ENCODE measurements around the gene BCKDHA.
A peak's percentile ranks its signal among the peaks of the same experiment; 100 is the strongest.
"Not testable (repeated sequence)": the region's sequence is repeated elsewhere in the genome, so short reads cannot be mapped to it uniquely, and the experiment has no call there.

BCKDHA gene

GRCh38 chr19:41456342-41456918 lies 58.8 kb downstream of the BCKDHA start:
- no peak for DNase-seq (ENCODE audit: low spot score)
- TF ChIP-seq, protein P1, sequence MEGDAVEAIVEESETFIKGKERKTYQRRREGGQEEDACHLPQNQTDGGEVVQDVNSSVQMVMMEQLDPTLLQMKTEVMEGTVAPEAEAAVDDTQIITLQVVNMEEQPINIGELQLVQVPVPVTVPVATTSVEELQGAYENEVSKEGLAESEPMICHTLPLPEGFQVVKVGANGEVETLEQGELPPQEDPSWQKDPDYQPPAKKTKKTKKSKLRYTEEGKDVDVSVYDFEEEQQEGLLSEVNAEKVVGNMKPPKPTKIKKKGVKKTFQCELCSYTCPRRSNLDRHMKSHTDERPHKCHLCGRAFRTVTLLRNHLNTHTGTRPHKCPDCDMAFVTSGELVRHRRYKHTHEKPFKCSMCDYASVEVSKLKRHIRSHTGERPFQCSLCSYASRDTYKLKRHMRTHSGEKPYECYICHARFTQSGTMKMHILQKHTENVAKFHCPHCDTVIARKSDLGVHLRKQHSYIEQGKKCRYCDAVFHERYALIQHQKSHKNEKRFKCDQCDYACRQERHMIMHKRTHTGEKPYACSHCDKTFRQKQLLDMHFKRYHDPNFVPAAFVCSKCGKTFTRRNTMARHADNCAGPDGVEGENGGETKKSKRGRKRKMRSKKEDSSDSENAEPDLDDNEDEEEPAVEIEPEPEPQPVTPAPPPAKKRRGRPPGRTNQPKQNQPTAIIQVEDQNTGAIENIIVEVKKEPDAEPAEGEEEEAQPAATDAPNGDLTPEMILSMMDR (IDR thresholded peaks at IDR 0.05; ENCODE audit: extremely low read depth, missing control alignments), result no peak

- TF ChIP-seq, protein P1 (IDR thresholded peaks at IDR 0.05; ENCODE audit: extremely low read depth, missing control alignments), result no peak
- DNase-seq (ENCODE audit: low spot score), result peak; percentile 62
Observed at GRCh38 chr19:41457241-41457640, 59.6 kb downstream of the BCKDHA start.

DNA sequence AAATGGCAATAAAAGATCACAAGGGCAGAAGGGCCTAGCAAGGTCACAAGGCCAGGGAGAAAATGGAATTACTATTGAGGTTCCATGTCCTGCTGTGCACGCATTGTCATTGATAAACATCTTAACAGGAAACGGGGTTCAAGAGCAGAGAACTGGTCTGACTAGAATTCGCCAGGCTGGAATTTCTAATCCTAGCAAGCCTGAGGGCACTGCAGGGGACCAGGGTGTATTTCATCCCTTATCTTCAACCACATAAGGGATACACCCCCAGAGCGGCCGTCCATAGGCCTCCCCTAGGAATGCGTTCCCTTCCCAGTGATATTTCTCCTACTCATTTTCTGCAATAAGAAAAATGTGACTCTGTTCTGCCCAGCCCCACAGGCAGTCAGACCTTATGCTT lies 64.9 kb downstream of the BCKDHA start:
- TF ChIP-seq, protein P1 (IDR thresholded peaks at IDR 0.05; ENCODE audit: extremely low read depth, missing control alignments), result no peak

GRCh38 chr19:41463257-41464256 lies 65.9 kb downstream of the BCKDHA start:
- DNase-seq (ENCODE audit: low spot score), result not testable (repeated sequence)

More for the DNA sequence above, 64.9 kb downstream of the BCKDHA start:
- DNase-seq (ENCODE audit: low spot score), result no peak

All from GM20000 (cell line).